NCI-H2029 treated with DMSO at 0.1 percent for 48 hours (cell line): ENCODE data around the gene TAGLN3.
"Not testable (repeated sequence)": the region's sequence is repeated elsewhere in the genome, so short reads cannot be mapped to it uniquely, and the experiment has no call there.

Experiments
- DNase-seq: peaks from one replicate; lab custom pipeline; 2025; lab: John Stamatoyannopoulos, UW

Gene TAGLN3

DNA sequence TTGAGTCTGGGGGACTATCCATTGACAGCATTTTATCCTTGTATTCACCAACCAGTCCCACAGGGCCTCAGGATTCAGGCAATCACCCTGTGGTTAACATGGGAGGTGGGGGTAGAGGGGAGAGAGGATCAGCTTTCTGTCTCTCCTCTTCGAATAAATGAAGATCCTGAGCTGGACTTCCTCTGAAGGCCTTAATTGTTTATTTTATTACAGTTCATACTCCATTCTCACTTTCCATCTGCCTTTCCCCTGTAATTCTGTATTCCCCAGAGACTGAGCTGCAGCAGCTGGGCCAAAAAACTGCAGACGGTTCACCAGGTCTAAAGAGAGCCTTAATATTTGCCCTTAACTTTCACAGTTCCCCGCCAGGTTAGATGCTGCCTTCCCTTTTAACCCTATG is 11.9 kb downstream of the TAGLN3 start:
- DNase-seq = no peak

DNA sequence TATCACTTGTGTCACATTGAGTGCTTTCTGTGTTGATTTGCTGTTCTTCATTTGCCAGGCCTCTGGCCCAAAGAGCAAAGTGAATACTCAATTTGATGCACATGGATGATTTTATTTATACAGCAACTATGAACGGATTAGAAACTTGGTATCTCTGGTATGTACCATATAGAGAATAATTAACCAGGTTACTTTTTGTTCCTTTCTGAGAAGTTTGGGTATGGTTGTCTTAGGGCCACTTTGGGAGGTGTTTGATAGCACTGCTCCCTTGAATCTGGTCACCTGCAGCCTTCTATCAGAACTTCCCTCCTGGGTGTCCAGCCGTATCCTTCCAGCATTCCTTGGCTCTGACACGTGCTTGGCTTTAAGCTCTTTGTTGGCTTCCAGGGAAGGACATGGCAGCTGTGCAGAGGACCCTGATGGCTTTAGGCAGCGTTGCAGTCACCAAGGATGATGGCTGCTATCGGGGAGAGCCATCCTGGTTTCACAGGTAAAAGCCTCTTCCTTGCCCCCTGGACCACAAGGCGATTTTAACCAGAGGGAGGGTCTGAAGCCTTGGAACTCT is 12.7 kb downstream of the TAGLN3 start:
- no peak for DNase-seq

DNA sequence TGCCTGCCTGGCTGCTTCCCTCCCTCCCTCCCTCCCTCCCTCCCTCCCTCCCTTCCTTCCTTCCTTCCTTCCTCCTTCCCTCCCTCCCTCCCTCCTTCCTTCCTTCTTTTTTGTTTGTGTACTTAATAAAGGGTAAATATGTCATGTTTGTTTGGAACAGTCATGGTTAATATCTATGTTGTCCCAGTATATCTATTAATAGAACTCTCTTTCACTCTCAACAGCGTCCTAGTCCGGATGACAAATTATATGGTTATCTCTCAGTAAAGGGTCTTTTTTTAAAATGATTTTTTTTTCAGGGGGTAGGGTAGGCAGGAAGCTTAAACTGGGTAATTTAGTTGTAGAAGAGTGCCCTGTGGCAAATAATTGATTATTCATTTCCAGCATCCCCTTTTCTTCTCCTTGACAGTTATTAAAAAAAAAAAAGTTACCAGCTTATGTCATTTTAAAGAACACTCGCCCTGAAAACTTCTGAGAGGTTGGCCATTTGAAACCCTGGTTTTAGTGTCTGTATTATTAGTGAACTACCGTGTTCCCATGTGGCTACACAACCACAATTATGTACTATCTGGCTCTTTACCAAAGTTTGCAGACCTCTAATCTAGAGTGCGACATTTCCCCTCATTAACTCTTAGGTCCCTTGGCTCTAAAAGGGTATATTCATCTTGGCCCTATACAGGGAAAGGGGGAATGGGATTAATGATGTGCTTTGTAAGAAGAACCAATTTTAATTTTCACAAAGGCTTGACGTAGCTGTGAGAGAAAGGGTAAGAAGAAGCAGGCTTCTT is 13.7 kb downstream of the TAGLN3 start:
- DNase-seq = no peak

DNA sequence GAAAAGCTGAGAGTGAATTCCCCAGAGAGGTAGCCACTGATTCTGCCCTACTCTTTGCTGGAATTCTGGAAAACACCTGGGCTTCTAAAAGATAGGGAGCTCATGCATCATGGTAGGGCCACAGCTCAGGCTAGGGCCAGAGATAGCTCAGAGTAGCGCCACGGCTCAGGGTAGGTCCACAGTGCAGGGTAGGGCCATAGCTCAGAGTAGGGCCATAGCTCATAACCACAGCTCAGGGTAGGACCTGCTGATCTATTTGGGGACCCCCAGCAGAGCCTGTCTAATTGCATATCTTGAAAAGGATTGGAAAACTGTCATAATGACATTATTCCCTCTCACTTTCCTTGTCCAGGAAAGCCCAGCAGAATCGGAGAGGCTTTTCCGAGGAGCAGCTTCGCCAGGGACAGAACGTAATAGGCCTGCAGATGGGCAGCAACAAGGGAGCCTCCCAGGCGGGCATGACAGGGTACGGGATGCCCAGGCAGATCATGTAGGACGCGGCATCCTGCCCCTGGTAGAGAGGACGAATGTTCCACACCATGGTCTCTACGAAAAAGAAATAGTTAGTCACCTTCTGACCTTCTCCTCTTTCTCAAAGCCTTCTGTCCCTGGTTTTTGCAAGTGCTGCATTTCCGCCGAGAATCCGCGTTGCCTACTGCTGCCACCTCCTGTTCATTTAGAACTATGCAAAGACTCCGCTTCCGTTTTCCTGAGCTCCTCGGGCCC is 14.5 kb downstream of the TAGLN3 start:
- no peak for DNase-seq

DNA sequence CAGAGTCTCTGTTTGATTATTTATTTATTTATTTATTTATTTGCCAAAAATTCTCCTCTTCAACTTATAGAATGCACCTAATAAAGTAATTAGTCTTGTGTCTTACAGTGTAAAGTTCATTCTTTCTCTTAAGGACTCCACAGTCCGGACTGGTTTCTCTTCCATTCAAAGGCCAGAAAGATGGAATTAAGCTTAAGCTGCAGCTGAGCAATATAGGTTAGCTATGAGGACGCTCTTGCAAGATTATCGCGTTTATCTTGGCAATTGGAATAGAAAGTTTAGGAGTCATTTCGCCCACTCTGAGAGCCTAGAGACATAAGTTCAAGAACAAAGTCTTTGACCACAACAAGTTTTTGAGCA is 15.0 kb downstream of the TAGLN3 start:
- no peak for DNase-seq

DNA sequence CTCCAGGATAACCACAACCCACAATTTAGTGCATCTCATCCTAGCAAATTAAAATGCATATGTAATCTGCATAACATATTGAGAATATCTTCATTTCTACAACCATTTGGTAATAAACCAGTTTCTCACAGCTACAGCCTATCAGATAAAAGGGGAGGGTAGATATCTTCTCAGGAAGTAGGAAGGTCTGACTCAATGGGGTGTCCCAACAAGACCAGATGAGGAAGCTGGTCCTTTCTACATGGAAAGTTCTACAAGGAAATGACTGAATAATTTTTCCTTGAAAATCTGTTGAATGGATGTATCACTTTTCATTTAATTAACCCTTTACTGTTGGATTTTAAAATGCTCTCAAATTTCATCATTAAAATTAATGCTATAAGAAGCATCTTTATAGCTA is 18.4 kb downstream of the TAGLN3 start:
- no peak for DNase-seq

DNA sequence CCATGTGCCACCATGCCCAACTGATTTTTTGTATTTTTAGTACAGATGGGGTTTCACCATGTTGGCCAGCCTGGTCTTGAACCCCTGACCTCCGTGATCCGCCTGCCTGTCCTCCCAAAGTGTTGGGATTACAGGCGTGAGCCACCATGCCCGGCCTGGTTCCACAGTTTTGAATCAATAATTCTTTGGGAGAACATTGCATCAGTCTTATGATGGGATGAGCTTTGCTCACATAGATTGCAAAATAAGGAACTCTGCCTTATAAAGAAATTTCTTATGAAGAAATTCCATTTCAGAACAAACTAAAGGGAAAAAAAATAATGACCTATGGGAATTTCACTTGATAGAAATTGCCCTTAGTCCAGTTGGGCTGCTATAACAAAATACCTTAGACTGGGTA is 20.0 kb downstream of the TAGLN3 start:
- no peak for DNase-seq

DNA sequence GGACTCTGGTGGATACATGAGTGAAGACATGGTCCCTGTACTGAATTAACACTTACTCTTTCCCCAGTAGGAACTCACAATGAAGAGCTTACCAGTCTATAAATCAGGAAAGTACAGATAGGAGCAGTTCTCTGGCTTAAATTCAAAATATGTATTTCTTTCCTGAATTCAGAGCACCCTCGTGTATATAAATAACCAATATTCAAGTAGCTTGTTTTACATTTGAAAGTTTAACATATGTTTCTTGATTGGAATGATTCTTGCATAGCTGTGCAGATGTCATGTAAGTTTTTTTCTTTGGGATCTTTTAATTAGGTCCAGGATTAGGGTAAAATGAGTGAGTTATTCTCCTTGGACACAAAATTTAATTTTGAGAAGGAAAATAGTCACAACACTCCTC is 21.0 kb downstream of the TAGLN3 start:
- no peak for DNase-seq

DNA sequence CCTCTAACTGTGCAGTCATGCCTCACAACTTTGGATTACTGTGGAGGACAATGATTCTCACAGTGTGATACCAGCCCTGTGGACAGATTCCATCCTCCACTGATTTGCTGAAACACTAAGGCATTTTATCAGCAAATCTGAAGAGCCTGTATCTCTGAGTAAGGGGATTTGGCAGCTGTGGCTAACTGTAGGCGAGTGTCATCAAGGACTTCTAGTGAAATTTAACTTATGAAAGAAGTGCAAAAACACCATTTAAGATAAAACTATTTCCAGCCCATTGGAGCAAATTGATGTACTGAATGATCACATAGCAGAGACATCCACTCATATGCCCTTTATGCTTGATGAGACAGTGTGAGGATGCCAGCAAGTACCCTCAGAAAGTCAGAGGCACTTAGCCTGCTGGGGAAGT is 22.0 kb downstream of the TAGLN3 start:
- DNase-seq = no peak

DNA sequence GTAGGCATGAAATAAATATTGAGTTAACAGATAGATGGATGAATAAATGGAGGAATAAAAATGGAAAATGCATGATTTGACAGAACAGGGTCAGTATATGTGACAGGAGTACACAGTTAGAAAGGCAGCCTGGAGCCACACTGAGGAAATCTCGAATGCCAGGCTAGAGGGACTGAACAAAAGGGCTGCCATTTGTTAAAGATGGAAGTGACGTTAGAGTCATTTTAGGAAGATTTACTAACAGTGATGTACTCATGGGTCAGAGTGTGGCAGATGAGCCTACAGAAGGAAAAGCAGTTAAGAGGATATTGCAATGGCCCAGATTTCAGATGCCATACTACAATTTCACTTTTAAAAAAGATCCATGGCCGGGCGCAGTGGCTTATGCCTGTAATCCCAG is 28.4 kb downstream of the TAGLN3 start:
- DNase-seq = no peak

DNA sequence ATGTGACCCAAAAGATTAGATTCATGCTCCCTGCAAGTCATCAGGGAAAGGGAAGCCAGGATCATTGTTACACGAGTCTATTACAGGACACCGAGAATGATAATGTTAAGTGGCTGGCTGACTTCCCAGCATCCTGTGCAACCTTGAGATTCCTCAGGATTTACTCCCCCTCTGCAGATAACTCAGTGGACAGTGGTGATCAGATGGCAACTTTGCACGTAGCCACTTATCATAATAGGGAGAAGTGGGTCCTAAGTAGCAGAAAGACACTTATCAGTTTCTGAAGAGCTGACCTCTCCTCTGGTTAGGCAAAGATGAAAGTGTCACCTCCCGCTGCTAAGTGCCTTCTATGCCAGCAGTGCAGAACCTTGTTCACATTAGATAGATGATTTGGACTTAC is 29.1 kb downstream of the TAGLN3 start:
- DNase-seq = no peak

DNA sequence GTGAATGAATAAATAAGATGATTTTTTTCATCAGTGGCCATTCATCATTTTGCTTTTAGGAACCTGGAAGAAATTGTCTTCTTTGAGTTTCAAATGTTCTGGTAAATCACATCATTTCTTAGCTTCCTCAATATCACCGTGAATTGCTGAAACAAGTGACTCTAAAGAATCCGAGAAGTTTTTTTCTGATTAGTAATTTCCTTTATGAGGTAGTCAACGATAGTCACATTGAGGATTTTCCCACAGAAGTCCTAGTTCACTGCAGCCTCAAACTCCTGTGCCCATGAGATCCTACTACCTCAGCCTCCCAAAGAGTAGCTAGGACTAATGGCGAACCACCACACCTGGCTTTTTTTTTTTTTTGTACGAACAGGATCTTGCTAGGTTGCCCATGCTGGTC is 32.2 kb downstream of the TAGLN3 start:
- no peak for DNase-seq

DNA sequence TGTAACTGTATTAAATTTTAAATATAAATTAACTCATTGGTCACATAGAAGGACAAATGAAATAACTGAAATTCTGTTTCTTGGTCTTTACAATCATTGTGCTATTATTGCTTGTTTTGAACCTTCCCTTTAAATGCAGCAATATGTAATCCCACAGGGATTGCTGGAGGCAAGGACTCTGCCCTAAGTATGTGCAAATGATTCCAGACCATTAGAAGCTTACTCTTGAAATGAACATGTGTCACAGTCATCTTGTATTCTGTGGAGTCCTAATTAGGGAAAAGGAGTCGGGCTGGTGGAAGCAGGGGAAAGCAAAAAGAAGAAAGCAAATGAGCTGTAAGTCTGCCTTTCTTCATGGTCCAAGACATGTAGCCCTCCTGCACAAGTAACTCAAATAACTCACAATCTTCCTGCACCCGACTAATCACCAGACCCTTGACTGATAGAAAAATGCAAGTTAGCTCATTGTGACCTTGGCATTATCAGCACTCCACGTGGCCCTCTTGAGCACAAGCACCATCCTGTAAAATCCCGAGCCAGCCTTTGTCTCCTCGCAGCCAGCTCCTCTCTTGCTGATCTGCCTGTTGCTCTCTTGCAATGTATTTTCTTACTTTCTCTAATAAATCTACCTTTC is 33.5 kb downstream of the TAGLN3 start:
- peak; percentile 61 for DNase-seq

DNA sequence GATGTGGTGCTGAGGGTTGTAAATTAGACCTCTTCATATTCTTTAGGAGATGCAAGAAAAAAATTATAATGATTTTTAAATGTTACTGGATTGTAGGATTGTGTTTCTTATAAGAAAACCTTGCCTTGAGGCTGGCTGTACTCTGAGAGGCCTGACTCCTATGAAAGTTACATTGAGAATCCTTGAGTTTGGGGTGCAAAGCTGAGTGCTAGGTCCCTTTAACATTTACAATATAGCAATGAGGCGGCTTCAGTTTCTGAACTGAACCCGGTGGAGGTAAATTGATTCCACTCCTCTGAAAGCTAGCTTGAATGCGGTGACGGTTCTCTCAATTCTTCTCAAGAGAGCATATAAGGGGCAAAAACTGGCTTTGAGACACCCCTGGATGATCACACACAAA is 35.7 kb downstream of the TAGLN3 start, which contains the start of gene TMPRSS7:
TMPRSS7 (plus strand) TSS at position 301 of the 400 bp plus-strand sequence. CDS start 110 bp downstream, outside the sequence.
- no peak for DNase-seq

DNA sequence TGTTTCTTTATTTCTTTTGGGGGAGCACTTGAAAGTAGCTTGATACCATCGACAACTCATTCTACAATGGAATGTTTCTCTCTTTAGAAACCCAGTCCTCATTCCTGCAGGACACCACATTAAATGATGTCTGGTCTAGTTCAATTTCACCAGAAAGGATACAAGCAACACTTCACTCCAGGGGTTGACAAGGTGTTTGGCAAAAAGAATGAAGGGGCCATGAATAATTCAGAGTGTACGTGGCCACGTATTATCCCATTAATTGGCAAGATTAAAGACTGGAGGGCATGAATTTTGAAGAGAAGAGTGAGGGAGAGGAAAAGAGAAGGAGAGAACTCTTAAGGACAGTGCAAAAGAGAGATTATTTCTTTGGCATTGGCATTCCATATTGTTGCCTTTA is 36.5 kb downstream of the TAGLN3 start:
- DNase-seq = no peak

DNA sequence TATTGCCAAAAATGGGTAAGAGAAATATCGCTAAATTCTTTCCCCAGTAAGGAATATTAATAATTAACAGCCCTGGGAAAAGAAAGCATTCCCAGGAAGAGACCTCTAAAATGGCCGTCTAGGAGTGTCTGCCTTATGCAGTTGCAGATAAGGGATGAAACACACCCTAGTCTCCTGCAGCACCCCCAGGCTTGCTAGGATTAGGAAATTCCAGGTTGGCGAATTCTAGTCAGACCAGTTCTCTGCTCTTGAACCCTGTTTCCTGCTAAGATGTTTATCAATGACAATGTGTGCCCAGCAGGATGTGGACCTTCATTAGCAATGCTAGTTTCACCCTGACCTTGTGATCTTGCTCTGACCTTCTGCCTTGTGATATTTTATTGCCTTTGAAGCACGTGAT is 38.5 kb downstream of the TAGLN3 start:
- DNase-seq = not testable (repeated sequence)

DNA sequence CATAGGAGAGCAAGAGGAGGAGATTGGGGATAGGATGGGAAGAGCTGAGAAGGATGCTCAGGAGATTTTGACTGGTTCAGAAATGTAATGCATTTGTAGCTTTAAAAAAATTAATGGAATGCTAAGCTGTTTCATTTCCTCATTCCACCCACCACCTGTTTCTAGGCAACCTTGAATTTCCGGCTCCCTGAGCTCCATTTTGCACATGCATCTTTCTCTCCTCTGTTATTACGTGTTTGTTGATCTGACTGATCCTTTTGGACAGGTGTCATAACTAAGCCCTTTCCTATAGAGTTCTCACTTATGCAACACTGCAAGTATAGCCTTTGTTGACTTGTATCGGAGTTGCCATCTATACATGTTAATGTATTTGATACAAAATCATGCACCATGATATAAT is 40.1 kb downstream of the TAGLN3 start:
- peak; percentile 38 for DNase-seq

DNA sequence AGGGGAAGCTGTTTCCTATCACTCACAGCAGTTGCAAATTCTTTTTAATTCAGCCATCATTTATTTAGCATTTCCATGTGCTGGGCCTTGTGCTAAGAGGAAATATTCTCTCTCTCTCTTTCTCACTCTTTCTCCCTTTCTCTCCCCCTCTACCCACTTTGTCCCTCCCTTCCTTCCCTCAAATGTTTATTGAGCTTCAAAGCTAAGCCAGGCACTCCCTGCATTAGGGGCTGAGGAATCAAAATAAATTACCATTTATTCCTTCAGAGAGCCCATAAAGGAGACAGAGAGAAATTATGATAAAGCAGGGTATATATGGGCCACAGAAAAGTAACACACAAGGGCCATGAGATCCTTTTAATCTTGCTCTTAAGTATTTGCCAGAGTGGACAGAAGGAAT is 42.6 kb downstream of the TAGLN3 start:
- no peak for DNase-seq

DNA sequence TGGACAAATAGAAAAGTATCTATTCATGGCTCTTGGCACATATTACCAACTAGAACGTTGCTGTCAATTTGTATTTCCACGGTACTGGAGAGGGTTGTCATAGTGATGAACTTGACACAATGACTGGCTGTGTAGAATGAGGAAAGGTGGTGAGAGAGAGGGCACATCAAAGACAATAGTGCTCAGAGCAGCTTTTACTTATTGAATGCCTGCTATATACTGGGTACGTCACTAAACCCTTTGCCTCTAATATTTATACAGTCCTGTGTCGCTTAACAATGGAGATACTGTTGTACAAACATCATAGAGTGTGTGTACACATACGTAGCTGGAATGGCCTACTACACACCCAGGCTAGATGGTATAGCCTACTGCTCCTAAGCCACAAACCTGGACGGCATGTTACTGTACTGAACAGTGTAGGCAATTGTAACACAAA is 44.1 kb downstream of the TAGLN3 start:
- peak; percentile 99 for DNase-seq

DNA sequence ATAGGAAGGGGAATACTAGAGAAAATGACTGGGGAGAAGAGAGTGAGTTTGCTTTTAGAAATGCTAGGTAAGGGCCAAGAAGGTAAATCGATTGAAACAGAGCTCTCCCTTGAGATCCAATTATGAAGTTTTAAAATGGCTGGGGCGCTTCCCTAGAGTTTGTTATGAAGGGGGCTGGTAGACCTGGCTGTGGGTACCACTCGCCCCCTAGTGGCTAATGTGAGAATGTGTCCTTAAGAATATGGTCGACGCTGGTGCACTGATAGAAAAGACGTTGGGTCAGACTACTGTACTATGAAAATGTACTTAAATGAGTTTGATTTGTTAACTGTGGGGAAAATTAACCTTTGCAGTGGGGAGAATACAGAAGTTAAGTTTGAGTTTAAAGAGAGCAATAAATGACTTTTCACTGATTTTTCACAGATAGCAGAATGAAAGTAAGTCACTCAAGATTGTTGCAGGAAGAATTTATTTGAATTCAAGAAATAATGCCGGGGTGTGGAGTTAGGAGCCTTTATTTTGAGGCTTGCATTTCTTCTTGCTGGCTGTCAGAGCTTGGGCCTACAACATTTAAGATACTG is 45.0 kb downstream of the TAGLN3 start:
- peak; percentile 94 for DNase-seq

DNA sequence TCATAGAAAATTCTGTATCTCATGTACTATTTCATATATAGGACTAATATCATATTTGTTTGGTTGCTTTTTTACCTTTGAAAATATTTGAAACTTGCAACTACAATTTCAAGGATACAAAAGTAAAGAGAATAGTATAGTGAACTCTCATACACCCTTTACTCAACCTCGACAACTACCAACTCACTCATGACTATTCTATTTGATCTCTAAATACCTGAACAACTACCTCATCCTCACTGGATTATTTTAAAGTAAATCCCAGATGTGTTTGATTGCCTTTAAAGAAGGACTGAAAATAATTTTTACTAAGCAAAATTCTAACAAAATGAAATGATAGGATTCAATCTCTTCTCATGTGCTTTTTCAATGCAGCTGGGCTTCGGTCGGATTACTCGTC is 47.9 kb downstream of the TAGLN3 start:
- DNase-seq = no peak

DNA sequence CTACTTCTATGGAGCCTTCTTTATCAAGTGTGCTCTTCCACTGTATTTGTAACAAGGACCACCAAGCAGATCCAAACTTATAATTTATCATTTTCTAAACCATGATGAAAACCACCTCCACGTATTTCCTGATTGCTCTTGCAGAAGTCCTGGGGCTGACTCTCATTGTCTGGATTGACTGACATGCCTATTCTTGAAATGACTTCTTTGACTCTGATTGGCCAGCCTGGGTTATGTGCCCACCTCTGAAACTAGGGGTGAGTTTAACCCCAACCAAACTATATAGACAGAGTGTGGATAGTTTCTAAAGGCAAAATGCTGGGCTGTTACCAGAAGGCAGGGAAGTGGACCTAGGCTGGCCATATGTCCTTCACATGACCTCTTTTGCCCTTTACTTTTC is 48.5 kb downstream of the TAGLN3 start:
- DNase-seq = no peak
